K562 (cell line): Measurements from ENCODE around the gene LPAR6. TPM values are rescaled to one million over a fixed set of nuclear protein-coding genes. Genes with fewer than 3 reads are reported as not detected.

Source experiments
- ATAC-seq: fragments of 200-7000 bp; cut with Tn5 transposase; 3 replicates; pipeline ENCODE4 v1.9.1; 2020; ENCODE audit warnings: moderate library complexity
- BruUV-seq: library from RNA; stranded (reverse); fragments of 400-500 nt; replicated peaks from 2 replicates; lab custom pipeline; 2021; lab: Mats Ljungman, UMichigan
- CTCF ChIA-PET: fragments of 300-600 bp; formaldehyde crosslinking; extraction: SDS; loops from one replicate; lab custom pipeline; 2021; ENCODE audit warnings: low intra/inter-chr PET ratio; lab: Yijun Ruan, JAX
- POLR2A ChIA-PET: fragments of 300-600, 350-650 bp; sonication (Branson Sonifier 250); formaldehyde crosslinking; extraction: SDS; loops from one replicate; lab custom pipeline; 2021; ENCODE audit warnings: antibody characterized with exemption, inconsistent platforms; lab: Yijun Ruan, JAX
- DNase-seq, 4 experiments: peaks; one replicate each; pipeline versions ENCODE4 v3.0.0 to v3.0.0-alpha.2; 2011 to 2018; ENCODE audit warnings: low spot score in 3 of 4, mixed read lengths in 3 of 4; ENCODE audit errors: extremely low read depth in 1 of 4
- FAIRE-seq: peaks from 2 replicates; lab custom pipeline; 2011; peaks lifted over from hg19 to GRCh38; lab: Jason Lieb, UNC
- H2AFZ ChIP-seq: 2 replicates; pipeline ENCODE4 v1.6.0; 2011; ENCODE audit warnings: low read depth, low read length, control low read depth, inconsistent platforms
- H3K27ac ChIP-seq: fragments of 200-600 bp; 3 replicates; pipeline ENCODE4 v1.8.0; 2011; ENCODE audit warnings: low read depth, mild to moderate bottlenecking, control low read depth, inconsistent platforms, low read length, moderate library complexity, mixed read lengths; ENCODE audit errors: extremely low read depth
- H3K27me3 ChIP-seq, 2 experiments: fragments of 300-600 bp in 1 of 2; 2 replicates in 1 of 2; 3 replicates in 1 of 2; pipeline versions ENCODE4 v1.6.0 to v1.8.0; 2011; ENCODE audit warnings: inconsistent platforms in 2 of 2, low read length in 2 of 2, mild to moderate bottlenecking in 1 of 2, mixed read lengths in 1 of 2, moderate library complexity in 1 of 2; ENCODE audit not compliant: control insufficient read depth in 2 of 2, insufficient read depth in 2 of 2
- H3K36me3 ChIP-seq: fragments of 300-600 bp; 3 replicates; pipeline ENCODE4 v1.8.0; 2011; ENCODE audit warnings: mild to moderate bottlenecking, low read length, inconsistent platforms; ENCODE audit not compliant: control insufficient read depth, insufficient read depth
- H3K4me1 ChIP-seq, 2 experiments: fragments of 200-600 bp in 1 of 2; replicated peaks in 1 of 2; 2 replicates in 1 of 2; 3 replicates in 1 of 2; pipeline versions ENCODE4 v1.5.1 to v1.8.0; 2011; ENCODE audit warnings: inconsistent platforms in 2 of 2, low read length in 2 of 2, mild to moderate bottlenecking in 1 of 2, mixed read lengths in 1 of 2, moderate library complexity in 1 of 2; ENCODE audit not compliant: control insufficient read depth in 2 of 2, insufficient read depth in 2 of 2
- H3K4me2 ChIP-seq: 2 replicates; pipeline ENCODE4 v1.6.1; 2011; ENCODE audit warnings: low read length, control low read depth, inconsistent platforms, mixed read lengths; ENCODE audit not compliant: insufficient read depth
- H3K4me3 ChIP-seq: fragments of 200-600 bp; sonication (generic), shearing (Covaris generic); 2 replicates; pipeline ENCODE4 v1.5.1; 2016; ENCODE audit warnings: control low read depth, inconsistent platforms
- H3K79me2 ChIP-seq: fragments of 200-600 bp; 3 replicates; pipeline ENCODE4 v1.8.0; 2011; ENCODE audit warnings: low read length, inconsistent platforms; ENCODE audit not compliant: control insufficient read depth, insufficient read depth
- H3K9ac ChIP-seq, 2 experiments: 2 replicates each; pipeline versions ENCODE4 v1.6.0 to v1.6.1; 2011; ENCODE audit warnings: low read depth in 2 of 2, low read length in 2 of 2, control low read depth in 1 of 2, inconsistent platforms in 1 of 2, mild to moderate bottlenecking in 1 of 2, mixed read lengths in 1 of 2; ENCODE audit not compliant: insufficient read depth in 1 of 2
- H3K9me1 ChIP-seq: one replicate; pipeline ENCODE4 v1.6.0; 2011; ENCODE audit warnings: inconsistent platforms, mild to moderate bottlenecking, low read length, moderate library complexity; ENCODE audit not compliant: control insufficient read depth, insufficient read depth
- H3K9me3 ChIP-seq: replicated peaks from 2 replicates; pipeline ENCODE4 v1.5.1; 2011; ENCODE audit warnings: low read depth, low read length, inconsistent platforms; ENCODE audit not compliant: control insufficient read depth, insufficient read depth
- H4K20me1 ChIP-seq: replicated peaks from 2 replicates; pipeline ENCODE4 v1.6.1; 2011; ENCODE audit warnings: low read length, inconsistent platforms, mixed read lengths; ENCODE audit not compliant: control insufficient read depth, insufficient read depth
- C11orf30 ChIP-seq: fragments of 450-650 bp; IDR thresholded peaks from 2 replicates; pipeline ENCODE4 v1.6.1; 2016; ENCODE audit warnings: low read depth, mild to moderate bottlenecking
- MAFG ChIP-seq: fragments of 450-650 bp; conservative IDR thresholded peaks from 2 replicates; pipeline ENCODE4 v1.6.1; 2016; ENCODE audit warnings: missing genetic modification characterization, missing compliant biosample characterization
- MNT ChIP-seq, 2 experiments: fragments of 450-650 bp; conservative IDR thresholded peaks; 2 replicates each; pipeline ENCODE4 v1.6.1; 2017; ENCODE audit warnings: mild to moderate bottlenecking in 2 of 2, moderate library complexity in 2 of 2
- NELFE ChIP-seq: IDR thresholded peaks from 2 replicates; pipeline ENCODE4 v1.6.1; 2011; ENCODE audit warnings: mild to moderate bottlenecking; ENCODE audit not compliant: insufficient read depth, insufficient read length
- SMARCB1 ChIP-seq: IDR thresholded peaks from 2 replicates; pipeline ENCODE4 v1.6.1; 2011; ENCODE audit warnings: improper control_type of control experiment, low read depth; ENCODE audit not compliant: insufficient read length
- SRSF9 ChIP-seq: fragments of 200-400 bp; formaldehyde crosslinking; IDR thresholded peaks from 2 replicates; pipeline ENCODE4 v1.6.1; 2017; ENCODE audit warnings: low read depth, low read length, borderline replicate concordance
- ZNF316 ChIP-seq: fragments of 450-650 bp; IDR thresholded peaks from 2 replicates; pipeline ENCODE4 v1.6.1; 2016
- ZNF395 ChIP-seq: fragments of 200-800 bp; sonication (Bioruptor generic); IDR thresholded peaks from 2 replicates; pipeline ENCODE4 v1.6.1; 2017; ENCODE audit warnings: missing genetic modification characterization, missing compliant biosample characterization
- WGBS: fragments of 100-300 bp; shearing (Covaris generic); methylation state at CpG from one replicate; pipeline ENCODE4 v1.1.6; 2016; ENCODE audit warnings: low coverage, mixed read lengths; ENCODE audit not compliant: insufficient coverage; ENCODE audit errors: missing lambda C conversion rate; 5-methylcytosine and 5-hydroxymethylcytosine counted together
- in situ Hi-C: fragments of 300-500 bp; cut with MboI; formaldehyde crosslinking; loops from 4 replicates; pipeline ENCODE4 v1.15.0; 2018; ENCODE audit warnings: inconsistent platforms, mixed read lengths
- intact Hi-C: fragments of 100-400 bp; cut with micrococcal nuclease; formaldehyde crosslinking; loops from 2 replicates; pipeline ENCODE4 v1.14.2; 2022
- polyA plus RNA-seq, 8 experiments: library from polyadenylated mRNA; depleted of rRNA in 4 of 8; stranded (reverse) in 5 of 8; unstranded in 3 of 8; fragments of >200 nt; fragmentation: Nextera tagmentation in 2 of 8; fragmentation: Illumina TruSeq in 1 of 8; extraction: Ambion mirVana in 2 of 8; extraction: Trizol in 1 of 8; gene quantifications; 2 replicates each; pipeline versions ENCODE4 v1.2.1 to v1.2.3, GENCODE V29; 2011 to 2014; ENCODE audit warnings: inconsistent platforms in 1 of 8, missing spikeins in 1 of 8
- total RNA-seq, 7 experiments: library from RNA; depleted of rRNA in 6 of 7; stranded (reverse); fragments of >200 nt in 6 of 7; fragmentation: Illumina TruSeq in 2 of 7; extraction: Trizol in 2 of 7; gene quantifications; 2 replicates each; pipeline versions ENCODE4 v1.2.1 to v1.2.3, GENCODE V29; 2011 to 2021; ENCODE audit warnings: low replicate concordance in 1 of 7
- TF ChIP-seq, protein P1 (sequence below): sonication (generic); IDR thresholded peaks from 2 replicates; pipeline ENCODE4 v1.6.1; 2016

The LPAR6 gene
- total and polyA plus RNA-seq, 9 of the 15 experiments (the other 6 are each of a cell fraction or from before 2014, with no cell fraction given) = 0.04 to 0.14 (median 0.10) TPM; not detected in 5

DNA sequence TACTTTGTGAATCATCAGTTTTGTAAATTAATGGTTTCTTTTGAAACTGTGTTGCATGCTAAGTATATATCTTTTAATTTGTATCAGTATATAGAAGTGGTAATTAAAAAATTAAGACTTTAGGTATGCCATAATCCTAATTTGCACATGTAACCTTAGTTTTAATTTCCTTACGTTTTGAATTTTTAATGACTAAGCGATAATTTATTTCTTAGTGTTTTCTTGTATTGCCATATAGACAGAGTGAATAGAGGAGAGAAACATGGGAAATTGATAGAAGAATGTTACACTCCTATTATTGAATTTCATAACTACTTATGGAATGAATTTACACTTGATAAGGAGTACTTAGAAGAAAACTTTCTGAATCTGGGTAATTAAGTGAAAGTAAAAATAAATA is 29.5 kb downstream of the LPAR6 start:
- Histone ChIP-seq H3K9me3 (no peaks in the 10 kb centered on the region), H3K27me3 (no peaks in the 10 kb centered on the region), H2AFZ (no peak overlapping the region), H3K4me1 (no peaks in the 10 kb centered on the region), H3K4me2 (no peak overlapping the region), H3K79me2 (no peaks in the 10 kb centered on the region), H3K36me3 (peaks cover 6% of the 10 kb centered on the region; the same call in 1 of the 3 replicates), H3K9ac (no peak overlapping the region), H3K4me3 (no peak overlapping the region), H4K20me1 (no peaks in the 10 kb centered on the region), H3K27ac (no peak overlapping the region), H3K9me1 (no peaks in the 10 kb centered on the region)
- intact Hi-C loops (no loop called here), in situ Hi-C loops (no loop called here)
- FAIRE-seq (no peak), DNase-seq (no peak), ATAC-seq (no peak)
- ChIA-PET POLR2A (no interaction called here), CTCF (no interaction called here)
- TF ChIP-seq MAFG (tag) (peak; percentile 23; the same call in 1 of the 2 replicates), ZNF395 (CRISPR knock-in tag) (no peak), NELFE (no peak), SRSF9 (no peak), C11orf30 (peak; percentile 54), SMARCB1 (no peak), MNT (conservative IDR thresholded peaks at IDR 0.05) (no peak), ZNF316 (peak; percentile 73)
- TF ChIP-seq, protein P1, sequence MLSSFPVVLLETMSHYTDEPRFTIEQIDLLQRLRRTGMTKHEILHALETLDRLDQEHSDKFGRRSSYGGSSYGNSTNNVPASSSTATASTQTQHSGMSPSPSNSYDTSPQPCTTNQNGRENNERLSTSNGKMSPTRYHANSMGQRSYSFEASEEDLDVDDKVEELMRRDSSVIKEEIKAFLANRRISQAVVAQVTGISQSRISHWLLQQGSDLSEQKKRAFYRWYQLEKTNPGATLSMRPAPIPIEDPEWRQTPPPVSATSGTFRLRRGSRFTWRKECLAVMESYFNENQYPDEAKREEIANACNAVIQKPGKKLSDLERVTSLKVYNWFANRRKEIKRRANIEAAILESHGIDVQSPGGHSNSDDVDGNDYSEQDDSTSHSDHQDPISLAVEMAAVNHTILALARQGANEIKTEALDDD = no peak
- BruUV-seq = no TSS peak
- 90% methylated on average over 2 of the region's 2 CpGs for WGBS
